ENCODE results near the gene SLC38A8.

DNA sequence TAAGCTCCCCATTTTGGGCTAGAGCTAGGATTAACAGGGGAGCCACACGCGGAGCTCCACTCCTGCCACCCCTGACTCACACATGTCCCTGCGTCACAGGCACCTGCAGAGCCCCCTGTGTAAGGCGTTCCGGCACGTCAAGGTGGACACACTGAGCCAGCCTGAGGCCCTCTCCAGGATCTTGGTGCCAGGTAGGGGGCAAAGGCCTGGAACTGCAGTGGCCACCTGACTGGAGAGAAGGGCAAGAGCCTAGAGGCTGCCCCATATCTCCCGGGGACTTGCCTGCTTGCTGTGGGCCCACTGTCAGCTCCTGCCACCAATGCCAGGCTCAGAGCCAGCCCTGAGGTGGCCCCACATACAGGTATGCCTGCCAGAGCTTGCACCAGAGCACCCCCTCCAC lies 40.9 kb downstream of the SLC38A8 start:
- TF ChIP-seq, protein P1, sequence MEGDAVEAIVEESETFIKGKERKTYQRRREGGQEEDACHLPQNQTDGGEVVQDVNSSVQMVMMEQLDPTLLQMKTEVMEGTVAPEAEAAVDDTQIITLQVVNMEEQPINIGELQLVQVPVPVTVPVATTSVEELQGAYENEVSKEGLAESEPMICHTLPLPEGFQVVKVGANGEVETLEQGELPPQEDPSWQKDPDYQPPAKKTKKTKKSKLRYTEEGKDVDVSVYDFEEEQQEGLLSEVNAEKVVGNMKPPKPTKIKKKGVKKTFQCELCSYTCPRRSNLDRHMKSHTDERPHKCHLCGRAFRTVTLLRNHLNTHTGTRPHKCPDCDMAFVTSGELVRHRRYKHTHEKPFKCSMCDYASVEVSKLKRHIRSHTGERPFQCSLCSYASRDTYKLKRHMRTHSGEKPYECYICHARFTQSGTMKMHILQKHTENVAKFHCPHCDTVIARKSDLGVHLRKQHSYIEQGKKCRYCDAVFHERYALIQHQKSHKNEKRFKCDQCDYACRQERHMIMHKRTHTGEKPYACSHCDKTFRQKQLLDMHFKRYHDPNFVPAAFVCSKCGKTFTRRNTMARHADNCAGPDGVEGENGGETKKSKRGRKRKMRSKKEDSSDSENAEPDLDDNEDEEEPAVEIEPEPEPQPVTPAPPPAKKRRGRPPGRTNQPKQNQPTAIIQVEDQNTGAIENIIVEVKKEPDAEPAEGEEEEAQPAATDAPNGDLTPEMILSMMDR (conservative IDR thresholded peaks at IDR 0.05; ENCODE audit: low read length), result no peak
- no peak for TF ChIP-seq EZH2phosphoT487 (IDR thresholded peaks at IDR 0.05; ENCODE audit: borderline replicate concordance, low read depth, low read length)

Measured in OCI-LY7 (cell line).